HG03460 (cell line): ENCODE measurements around the gene SPATA13.
"Not testable (repeated sequence)": the region's sequence is repeated elsewhere in the genome, so short reads cannot be mapped to it uniquely, and the experiment has no call there.

ENCODE experiments used
- ATAC-seq: cut with Tn5 transposase; IDR thresholded peaks from one replicate; pipeline ENCODE4 v1.9.1; 2021; ENCODE audit not compliant: unreplicated experiment

SPATA13 gene

GRCh38 chr13:24194447-24194846, 33.9 kb downstream of the SPATA13 start:
- ATAC-seq, result no peak

- ATAC-seq, result no peak
Measured at GRCh38 chr13:24195626-24196025, 35.1 kb downstream of the SPATA13 start.

GRCh38 chr13:24196593-24197197, 36.2 kb downstream of the SPATA13 start:
- no peak for ATAC-seq

- no peak for ATAC-seq
Measured at GRCh38 chr13:24199016-24199415, 38.5 kb downstream of the SPATA13 start.

- no peak for ATAC-seq
Measured at GRCh38 chr13:24202215-24202614, 41.7 kb downstream of the SPATA13 start.

GRCh38 chr13:24203273-24203672, 42.8 kb downstream of the SPATA13 start:
- no peak for ATAC-seq

- no peak for ATAC-seq
Measured at GRCh38 chr13:24203811-24204210, 43.3 kb downstream of the SPATA13 start.

- ATAC-seq, result not testable (repeated sequence)
Measured at GRCh38 chr13:24205076-24205475, 44.6 kb downstream of the SPATA13 start.

- ATAC-seq, result no peak
Measured at GRCh38 chr13:24207841-24208667, 47.5 kb downstream of the SPATA13 start.

- ATAC-seq, result no peak
Measured at GRCh38 chr13:24209138-24209537, 48.6 kb downstream of the SPATA13 start.

GRCh38 chr13:24212254-24212653, 51.7 kb downstream of the SPATA13 start:
- ATAC-seq, result no peak

GRCh38 chr13:24212674-24213073, 52.2 kb downstream of the SPATA13 start:
- ATAC-seq, result no peak

- ATAC-seq, result no peak
Measured at GRCh38 chr13:24213932-24214331, 53.4 kb downstream of the SPATA13 start.

- ATAC-seq, result no peak
Measured at GRCh38 chr13:24214528-24214927, 54.0 kb downstream of the SPATA13 start.

GRCh38 chr13:24215126-24215525, 54.6 kb downstream of the SPATA13 start:
- peak; percentile 80 for ATAC-seq

- no peak for ATAC-seq
Measured at GRCh38 chr13:24215732-24216131, 55.2 kb downstream of the SPATA13 start.

GRCh38 chr13:24216176-24216575, 55.7 kb downstream of the SPATA13 start:
- ATAC-seq, result no peak

- ATAC-seq, result not testable (repeated sequence)
Measured at GRCh38 chr13:24216779-24217178, 56.3 kb downstream of the SPATA13 start.

GRCh38 chr13:24217601-24218281, 57.2 kb downstream of the SPATA13 start:
- no peak for ATAC-seq

- no peak for ATAC-seq
Measured at GRCh38 chr13:24218338-24218737, 57.8 kb downstream of the SPATA13 start.

- no peak for ATAC-seq
Measured at GRCh38 chr13:24218977-24219376, 58.5 kb downstream of the SPATA13 start.
